ENCODE results near the gene SLC17A7. TPM values are rescaled to one million over a fixed set of nuclear protein-coding genes. Genes with fewer than 3 reads are reported as not detected.
A peak's percentile ranks its signal among the peaks of the same experiment; 100 is the strongest.

Gene SLC17A7
- total and polyA plus RNA-seq, 9 of the 15 experiments (the other 6 are each of a cell fraction or from before 2014, with no cell fraction given): 1.1 to 15.7 (median 2.4) TPM

DNA sequence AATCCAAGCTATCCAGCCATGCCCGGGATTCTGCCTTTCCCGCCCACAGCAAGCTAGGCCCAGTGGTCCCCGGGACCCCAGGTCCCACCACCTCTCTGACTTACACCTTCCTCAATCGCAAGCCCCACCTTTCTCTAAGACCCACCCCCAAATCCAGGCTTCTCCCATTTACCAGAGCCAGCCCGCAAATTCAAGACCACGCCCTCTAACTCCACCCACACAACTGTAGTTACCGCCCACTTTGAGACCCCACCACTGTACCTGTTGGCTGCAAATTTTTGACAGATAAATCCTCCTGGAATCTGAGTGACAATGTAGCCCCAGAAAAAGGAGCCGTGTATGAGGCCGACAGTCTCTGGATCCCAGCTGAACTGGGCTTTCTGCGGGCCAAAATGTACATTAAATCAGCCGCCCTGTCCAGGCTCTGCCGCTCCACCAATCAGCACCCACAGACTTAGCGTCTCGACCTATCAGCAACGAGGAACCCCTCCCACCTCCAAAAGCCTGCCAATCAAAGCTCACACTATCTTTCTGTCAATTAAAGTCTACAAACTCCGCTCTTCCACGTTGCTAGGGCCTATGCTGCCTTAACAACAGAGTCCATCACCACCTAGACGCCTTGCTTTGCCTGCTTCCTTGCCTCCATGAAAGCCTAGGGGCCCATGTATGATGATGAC, 6.3 kb downstream of the SLC17A7 start:
- TF ChIP-seq SMARCE1 (IDR thresholded peaks at IDR 0.05) (no peak), MEIS2 (IDR thresholded peaks at IDR 0.05; ENCODE audit: partially characterized antibody) (peak; percentile 32), EGR1 (conservative IDR thresholded peaks at IDR 0.05) (peak; percentile 55), CHD2 (IDR thresholded peaks at IDR 0.05; ENCODE audit: low read depth, low read length) (0 out of 2 replicates have a peak, but pooled peaks have one; percentile 27), NFYB (IDR thresholded peaks at IDR 0.05; ENCODE audit: extremely low read depth, insufficient read length) (peak; percentile 97), ZBTB7A (IDR thresholded peaks at IDR 0.05; ENCODE audit: borderline replicate concordance, control insufficient read depth, low read depth, low read length) (0 out of 2 replicates have a peak, but pooled peaks have one; percentile 3), JUN (IDR thresholded peaks at IDR 0.05; ENCODE audit: borderline replicate concordance, low read depth, low read length) (no peak), JUN (CRISPR knock-in tag; IDR thresholded peaks at IDR 0.05; ENCODE audit: borderline replicate concordance) (no peak), FOS (IDR thresholded peaks at IDR 0.05; ENCODE audit: extremely low read depth, insufficient read length) (peak; percentile 79), ASH1L (IDR thresholded peaks at IDR 0.05; ENCODE audit: borderline replicate concordance, low read depth, partially characterized antibody) (peak; percentile 78), POLR2G (IDR thresholded peaks at IDR 0.05; ENCODE audit: low read depth, low read length) (no peak), RBM25 (IDR thresholded peaks at IDR 0.05; ENCODE audit: low read depth, low read length, severe bottlenecking) (peak; percentile 74)
- TF ChIP-seq, protein P1, sequence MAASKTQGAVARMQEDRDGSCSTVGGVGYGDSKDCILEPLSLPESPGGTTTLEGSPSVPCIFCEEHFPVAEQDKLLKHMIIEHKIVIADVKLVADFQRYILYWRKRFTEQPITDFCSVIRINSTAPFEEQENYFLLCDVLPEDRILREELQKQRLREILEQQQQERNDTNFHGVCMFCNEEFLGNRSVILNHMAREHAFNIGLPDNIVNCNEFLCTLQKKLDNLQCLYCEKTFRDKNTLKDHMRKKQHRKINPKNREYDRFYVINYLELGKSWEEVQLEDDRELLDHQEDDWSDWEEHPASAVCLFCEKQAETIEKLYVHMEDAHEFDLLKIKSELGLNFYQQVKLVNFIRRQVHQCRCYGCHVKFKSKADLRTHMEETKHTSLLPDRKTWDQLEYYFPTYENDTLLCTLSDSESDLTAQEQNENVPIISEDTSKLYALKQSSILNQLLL (CRISPR knock-in tag; IDR thresholded peaks at IDR 0.05; ENCODE audit: borderline replicate concordance): no peak
- TF ChIP-seq, protein P2, sequence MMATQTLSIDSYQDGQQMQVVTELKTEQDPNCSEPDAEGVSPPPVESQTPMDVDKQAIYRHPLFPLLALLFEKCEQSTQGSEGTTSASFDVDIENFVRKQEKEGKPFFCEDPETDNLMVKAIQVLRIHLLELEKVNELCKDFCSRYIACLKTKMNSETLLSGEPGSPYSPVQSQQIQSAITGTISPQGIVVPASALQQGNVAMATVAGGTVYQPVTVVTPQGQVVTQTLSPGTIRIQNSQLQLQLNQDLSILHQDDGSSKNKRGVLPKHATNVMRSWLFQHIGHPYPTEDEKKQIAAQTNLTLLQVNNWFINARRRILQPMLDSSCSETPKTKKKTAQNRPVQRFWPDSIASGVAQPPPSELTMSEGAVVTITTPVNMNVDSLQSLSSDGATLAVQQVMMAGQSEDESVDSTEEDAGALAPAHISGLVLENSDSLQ (IDR thresholded peaks at IDR 0.05): peak; percentile 94
- in situ Hi-C loops (cut with MboI): loop anchor here (5.0 kb wide), 1 partner anchor 43 kb away; no protein-coding TSS in a partner anchor

More for the DNA sequence above, 6.3 kb downstream of the SLC17A7 start:
- no peak overlapping the region for H3K4me3 ChIP-seq
- H4K20me1 ChIP-seq (replicated peaks; ENCODE audit: control insufficient read depth, insufficient read depth, low read length): no peaks in the 10 kb centered on the region
- peak overlapping the region; percentile 93 for H2AFZ ChIP-seq (ENCODE audit: low read depth, low read length)
- WGBS (ENCODE audit: insufficient coverage, low coverage, missing lambda C conversion rate): 67% methylated on average over 18 of the region's 18 CpGs
- FAIRE-seq (peak; percentile 84), DNase-seq (ENCODE audit: extremely low read depth in 1 of 4, low spot score in 3 of 4) (peak; percentile 55 to 80 (median 66)), ATAC-seq (peak; percentile 52)
- H3K4me1 ChIP-seq (replicated peaks in 1 of 2; ENCODE audit: control insufficient read depth in 2 of 2, insufficient read depth in 2 of 2, low read length in 2 of 2): peaks cover 28 to 60% of the 10 kb centered on the region in 2 experiments
- H3K27me3 ChIP-seq (ENCODE audit: control insufficient read depth in 2 of 2, insufficient read depth in 2 of 2, low read length in 2 of 2): peaks cover 0 to 8% of the 10 kb centered on the region in 2 experiments; a peak in 3 of 5 replicates
- no TSS peak for BruUV-seq (replicated peaks)
- no peaks in the 10 kb centered on the region for H3K9me1 ChIP-seq (ENCODE audit: control insufficient read depth, insufficient read depth, low read length)
- peaks cover 9% of the 10 kb centered on the region for H3K79me2 ChIP-seq (ENCODE audit: control insufficient read depth, insufficient read depth, low read length)
- intact Hi-C loops (cut with micrococcal nuclease): no loop called here
- H3K9me3 ChIP-seq (replicated peaks; ENCODE audit: control insufficient read depth, insufficient read depth, low read depth, low read length): no peaks in the 10 kb centered on the region
- H3K36me3 ChIP-seq (ENCODE audit: control insufficient read depth, insufficient read depth, low read length): no peaks in the 10 kb centered on the region; the same call in 2 of the 3 replicates
- H3K27ac ChIP-seq (ENCODE audit: extremely low read depth, low read depth, low read length): no peak overlapping the region
- no peak overlapping the region for H3K9ac ChIP-seq (ENCODE audit: insufficient read depth in 1 of 2, low read depth in 2 of 2, low read length in 2 of 2)
- no peak overlapping the region for H3K4me2 ChIP-seq (ENCODE audit: insufficient read depth, low read length)
- CTCF ChIA-PET (ENCODE audit: low intra/inter-chr PET ratio): no interaction called here
- POLR2A ChIA-PET: interaction anchor here (0.7 to 1.6 kb wide), 4 partner anchors 8 to 97 kb away, joined by 3 to 6 read pairs (median 3); no protein-coding TSS in a partner anchor
